H9 (cell line): ENCODE results near the gene TMEM164. TPM values are rescaled to one million over a fixed set of nuclear protein-coding genes. Genes with fewer than 3 reads are reported as not detected.

Experiments used
- DNase-seq: peaks from one replicate; pipeline ENCODE4 v3.0.0-alpha.2; 2017
- H2AFZ ChIP-seq: one replicate; pipeline ENCODE4 v1.6.1; 2013; ENCODE audit warnings: mild to moderate bottlenecking, low read length, control low read depth, moderate library complexity
- H2AK5ac ChIP-seq: 2 replicates; pipeline ENCODE4 v1.6.1; 2013; ENCODE audit warnings: low read length, control low read depth, mixed read lengths; ENCODE audit not compliant: insufficient read length
- H2BK120ac ChIP-seq: one replicate; pipeline ENCODE4 v1.6.1; 2013; ENCODE audit warnings: low read depth, mild to moderate bottlenecking, low read length, control low read depth, inconsistent platforms; ENCODE audit not compliant: poor library complexity, severe bottlenecking
- H2BK12ac ChIP-seq: 2 replicates; pipeline ENCODE4 v1.6.1; 2013; ENCODE audit warnings: low read length, control low read depth, mixed read lengths, low read depth; ENCODE audit not compliant: insufficient read length
- H2BK15ac ChIP-seq: 2 replicates; pipeline ENCODE4 v1.6.1; 2013; ENCODE audit warnings: low read depth, low read length, control low read depth
- H2BK20ac ChIP-seq: one replicate; pipeline ENCODE4 v1.6.1; 2013; ENCODE audit warnings: low read depth, mild to moderate bottlenecking, low read length, control low read depth, inconsistent platforms; ENCODE audit not compliant: poor library complexity, severe bottlenecking
- H2BK5ac ChIP-seq: 2 replicates; pipeline ENCODE4 v1.6.1; 2013; ENCODE audit warnings: low read length, control low read depth, mixed read lengths; ENCODE audit not compliant: insufficient read length
- H3K14ac ChIP-seq: 2 replicates; pipeline ENCODE4 v1.6.1; 2013; ENCODE audit warnings: low read length, control low read depth; ENCODE audit not compliant: insufficient read depth
- H3K18ac ChIP-seq: 2 replicates; pipeline ENCODE4 v1.6.1; 2013; ENCODE audit warnings: low read depth, mild to moderate bottlenecking, mixed read lengths, low read length, control low read depth; ENCODE audit not compliant: insufficient read length
- H3K23ac ChIP-seq: 2 replicates; pipeline ENCODE4 v1.6.1; 2013; ENCODE audit warnings: low read length, control low read depth, mixed read lengths, low read depth; ENCODE audit not compliant: insufficient read length
- H3K23me2 ChIP-seq: 2 replicates; pipeline ENCODE4 v1.6.1; 2013; ENCODE audit warnings: low read depth, mild to moderate bottlenecking, mixed read lengths, low read length, control low read depth; ENCODE audit not compliant: insufficient read length, poor library complexity, severe bottlenecking
- H3K27ac ChIP-seq: 2 replicates; pipeline ENCODE4 v1.5.1; 2013; ENCODE audit warnings: low read length, control low read depth, mixed read lengths, low read depth; ENCODE audit not compliant: insufficient read length
- H3K27me3 ChIP-seq: 2 replicates; pipeline ENCODE4 v1.6.1; 2013; ENCODE audit warnings: low read length, control low read depth, inconsistent platforms; ENCODE audit not compliant: insufficient read depth
- H3K4ac ChIP-seq: 2 replicates; pipeline ENCODE4 v1.6.1; 2013; ENCODE audit warnings: low read depth, mild to moderate bottlenecking, control low read depth, inconsistent platforms, low read length, moderate library complexity
- H3K4me1 ChIP-seq: 2 replicates; pipeline ENCODE4 v1.6.1; 2013; ENCODE audit warnings: low read length, control low read depth, inconsistent platforms; ENCODE audit not compliant: insufficient read depth
- H3K4me2 ChIP-seq: 2 replicates; pipeline ENCODE4 v1.6.1; 2013; ENCODE audit warnings: low read length, control low read depth, mixed read lengths; ENCODE audit not compliant: insufficient read length, insufficient read depth
- H3K56ac ChIP-seq: 2 replicates; pipeline ENCODE4 v1.6.1; 2013; ENCODE audit warnings: low read depth, mild to moderate bottlenecking, mixed read lengths, low read length, control low read depth; ENCODE audit not compliant: insufficient read length
- H3K79me1 ChIP-seq: 2 replicates; pipeline ENCODE4 v1.6.1; 2013; ENCODE audit warnings: low read depth, mild to moderate bottlenecking, moderate library complexity, low read length, control low read depth, inconsistent platforms; ENCODE audit not compliant: insufficient read depth, poor library complexity, severe bottlenecking
- H3K79me2 ChIP-seq: 2 replicates; pipeline ENCODE4 v1.6.1; 2013; ENCODE audit warnings: low read length, control low read depth, inconsistent platforms; ENCODE audit not compliant: insufficient read depth
- H3K9ac ChIP-seq: 2 replicates; pipeline ENCODE4 v1.6.1; 2013; ENCODE audit warnings: low read length, control low read depth, mixed read lengths; ENCODE audit not compliant: insufficient read length; ENCODE audit errors: extremely low read depth
- H3K9me3 ChIP-seq: one replicate; pipeline ENCODE4 v1.6.1; 2013; ENCODE audit warnings: low read depth, low read length, inconsistent platforms; ENCODE audit not compliant: control insufficient read depth
- H3T11ph ChIP-seq: one replicate; pipeline ENCODE4 v1.6.1; 2013; ENCODE audit warnings: mild to moderate bottlenecking, low read length, control low read depth, inconsistent platforms
- H4K20me1 ChIP-seq: one replicate; pipeline ENCODE4 v1.6.1; 2013; ENCODE audit not compliant: control insufficient read depth, insufficient read length, insufficient read depth
- H4K5ac ChIP-seq: 2 replicates; pipeline ENCODE4 v1.6.1; 2013; ENCODE audit warnings: low read depth, mild to moderate bottlenecking, mixed read lengths, low read length, control low read depth; ENCODE audit not compliant: insufficient read length
- H4K8ac ChIP-seq: replicated peaks from 2 replicates; pipeline ENCODE4 v1.6.1; 2013; ENCODE audit warnings: low read length, control low read depth, mixed read lengths, low read depth; ENCODE audit not compliant: insufficient read length
- H4K91ac ChIP-seq: 2 replicates; pipeline ENCODE4 v1.6.1; 2013; ENCODE audit warnings: low read depth, mild to moderate bottlenecking, moderate library complexity, mixed read lengths, low read length, control low read depth; ENCODE audit not compliant: insufficient read length
- H3K27ac Mint-ChIP-seq, 3 experiments: 2 replicates in 2 of 3; 3 replicates in 1 of 3; pipeline ENCODE4 v1.8.0; 2020 to 2021; ENCODE audit warnings: mixed read lengths in 3 of 3, mild to moderate bottlenecking in 1 of 3, moderate library complexity in 1 of 3
- H3K27me3 Mint-ChIP-seq: 2 replicates; pipeline ENCODE4 v1.8.0; 2021; ENCODE audit warnings: low read depth, mild to moderate bottlenecking, moderate library complexity, mixed read lengths
- H3K36me3 Mint-ChIP-seq, 3 experiments: 2 replicates in 2 of 3; 3 replicates in 1 of 3; pipeline ENCODE4 v1.8.0; 2020 to 2021; ENCODE audit warnings: low read depth in 3 of 3, mixed read lengths in 3 of 3; ENCODE audit not compliant: insufficient read depth in 1 of 3
- H3K4me1 Mint-ChIP-seq, 2 experiments: 2 replicates each; pipeline ENCODE4 v1.8.0; 2020; ENCODE audit warnings: mixed read lengths in 2 of 2
- H3K4me3 Mint-ChIP-seq, 2 experiments: 2 replicates in 1 of 2; 3 replicates in 1 of 2; pipeline ENCODE4 v1.8.0; 2020 to 2021; ENCODE audit warnings: mild to moderate bottlenecking in 2 of 2, mixed read lengths in 2 of 2, moderate library complexity in 1 of 2
- H3K9me3 Mint-ChIP-seq, 2 experiments: 2 replicates in 1 of 2; 3 replicates in 1 of 2; pipeline ENCODE4 v1.8.0; 2020; ENCODE audit warnings: mild to moderate bottlenecking in 2 of 2, mixed read lengths in 2 of 2, moderate library complexity in 1 of 2
- CTCF ChIP-seq: fragments of 200-600 bp; sonication (generic); conservative IDR thresholded peaks from 3 replicates; pipeline ENCODE4 v1.8.0; 2021; ENCODE audit warnings: antibody characterized with exemption, mild to moderate bottlenecking
- WGBS: extraction: QIAGEN DNeasy Blood & Tissue Kit; methylation state at CpG from one replicate; pipeline ENCODE4 v1.1.7; 2013; ENCODE audit warnings: missing lambda C conversion rate, low lambda C conversion rate, mixed read lengths; ENCODE audit not compliant: insufficient read length; ENCODE audit errors: extremely low coverage; 5-methylcytosine and 5-hydroxymethylcytosine counted together
- total RNA-seq: library from RNA; stranded (reverse); gene quantifications from 2 replicates; pipeline ENCODE4 v1.2.1, GENCODE V29; 2021

The TMEM164 gene
- total RNA-seq, 1 experiment from 2014 or later = 30.4 TPM

GRCh38 chrX:110082161-110082560 lies 79.2 kb downstream of the TMEM164 start:
- H3K9me3 Mint-ChIP-seq = no peaks in the 10 kb centered on the region
- DNase-seq = no peak
- Histone ChIP-seq H3K23me2 (no peaks in the 10 kb centered on the region), H3K27me3 (no peaks in the 10 kb centered on the region), H3K9ac (no peak overlapping the region), H2BK12ac (no peak overlapping the region), H2BK120ac (no peak overlapping the region), H3K18ac (no peak overlapping the region), H3K79me1 (no peaks in the 10 kb centered on the region), H3K27ac (no peak overlapping the region), H3K9me3 (no peaks in the 10 kb centered on the region), H2BK20ac (no peak overlapping the region), H3T11ph (no peak overlapping the region), H2BK5ac (no peak overlapping the region), H2AK5ac (no peak overlapping the region), H4K8ac (no peak overlapping the region), H3K56ac (no peak overlapping the region), H4K5ac (no peak overlapping the region), H3K23ac (no peak overlapping the region), H4K20me1 (no peaks in the 10 kb centered on the region), H3K4me1 (no peaks in the 10 kb centered on the region), H3K14ac (no peak overlapping the region), H3K4ac (no peak overlapping the region), H3K4me2 (no peak overlapping the region), H2AFZ (no peak overlapping the region), H4K91ac (no peak overlapping the region), H3K79me2 (no peaks in the 10 kb centered on the region), H2BK15ac (no peak overlapping the region)
- TF ChIP-seq CTCF = no peak
- H3K4me1 Mint-ChIP-seq = peaks cover 2 to 5% of the 10 kb centered on the region in 2 experiments; a peak in 2 of 4 replicates
- no peaks in the 10 kb centered on the region; the same call in 1 of the 2 replicates for H3K27me3 Mint-ChIP-seq
- H3K36me3 Mint-ChIP-seq = no peaks in the 10 kb centered on the region
- no CpG with 5 or more reads among the region's 4 CpGs for WGBS
- no peak overlapping the region for H3K4me3 Mint-ChIP-seq
- H3K27ac Mint-ChIP-seq = no peak overlapping the region
